Panc1 (cell line): Measurements from ENCODE around the gene GMDS. TPM values are rescaled to one million over a fixed set of nuclear protein-coding genes. Genes with fewer than 3 reads are reported as not detected.

ENCODE experiments used
- ATAC-seq: fragments of 200-7000 bp; cut with Tn5 transposase; 2 replicates; pipeline ENCODE4 v1.9.1; 2020; ENCODE audit warnings: mild to moderate bottlenecking, moderate library complexity
- BruUV-seq: library from RNA; stranded (reverse); fragments of 400-500 nt; replicated peaks from 2 replicates; lab custom pipeline; 2021; lab: Mats Ljungman, UMichigan
- CTCF ChIA-PET: fragments of 300-600 bp; sonication (Branson Sonifier 250); formaldehyde crosslinking; loops from one replicate; lab custom pipeline; 2022; ENCODE audit warnings: antibody characterized with exemption; lab: Charles Lee
- POLR2A ChIA-PET: fragments of 300-600 bp; sonication (Branson Sonifier 250); formaldehyde crosslinking; loops from one replicate; lab custom pipeline; 2022; ENCODE audit warnings: antibody characterized with exemption; lab: Charles Lee
- DNase-seq: peaks from one replicate; pipeline ENCODE4 v3.0.0-alpha.2; 2010; ENCODE audit warnings: low read depth, low spot score
- H3K27ac ChIP-seq: 2 replicates; pipeline ENCODE4 v1.5.1; 2011; ENCODE audit warnings: mild to moderate bottlenecking, low read length, inconsistent platforms
- H3K27me3 ChIP-seq: fragments of 200-500 bp; sonication (Bioruptor generic); 2 replicates; pipeline ENCODE4 v1.6.0; 2014; ENCODE audit warnings: low read length, inconsistent platforms; ENCODE audit not compliant: control insufficient read depth, insufficient read depth
- H3K36me3 ChIP-seq: fragments of 200-500 bp; sonication (Bioruptor generic); 2 replicates; pipeline ENCODE4 v1.5.1; 2014; ENCODE audit warnings: inconsistent platforms, mild to moderate bottlenecking, low read length, moderate library complexity; ENCODE audit not compliant: control insufficient read depth, insufficient read depth
- H3K4me1 ChIP-seq: 2 replicates; pipeline ENCODE4 v1.5.1; 2011; ENCODE audit warnings: inconsistent platforms, mild to moderate bottlenecking, low read length, moderate library complexity; ENCODE audit not compliant: control insufficient read depth, insufficient read depth
- H3K4me3 ChIP-seq, 2 experiments: 2 replicates each; pipeline ENCODE4 v1.5.1; 2011 to 2012; ENCODE audit warnings: low read depth in 2 of 2, low read length in 2 of 2, mild to moderate bottlenecking in 2 of 2, inconsistent platforms in 1 of 2, moderate library complexity in 1 of 2
- H3K9me3 ChIP-seq: fragments of 200-500 bp; sonication (Bioruptor generic); 2 replicates; pipeline ENCODE4 v1.5.1; 2014; ENCODE audit warnings: low read depth, mild to moderate bottlenecking, inconsistent platforms, low read length, moderate library complexity; ENCODE audit not compliant: control insufficient read depth, insufficient read depth
- POLR2AphosphoS5 ChIP-seq: IDR thresholded peaks from 2 replicates; pipeline ENCODE4 v1.6.1; 2012; ENCODE audit warnings: mild to moderate bottlenecking, low read depth, low read length, moderate library complexity
- SIN3A ChIP-seq: IDR thresholded peaks from 2 replicates; pipeline ENCODE4 v1.6.1; 2012; ENCODE audit warnings: low read depth, mild to moderate bottlenecking, low read length, moderate library complexity, borderline replicate concordance; ENCODE audit not compliant: insufficient read depth
- TCF7L2 ChIP-seq: IDR thresholded peaks from 2 replicates; pipeline ENCODE4 v1.6.1; 2011; ENCODE audit warnings: mild to moderate bottlenecking, low read depth, low read length, inconsistent platforms
- in situ Hi-C: cut with HindIII; loops from 2 replicates; pipeline ENCODE4 v1.10.0; 2016; ENCODE audit warnings: low sequenced_read_pairs, low pct_unique_long_range_greater_than_20kb
- intact Hi-C: fragments of 100-400 bp; cut with micrococcal nuclease; formaldehyde crosslinking; loops from one replicate; pipeline ENCODE4 v1.10.0; 2022; ENCODE audit not compliant: unreplicated experiment
- total RNA-seq: library from RNA; stranded (reverse); gene quantifications from one replicate; pipeline ENCODE4 v1.2.1, GENCODE V29; 2021; ENCODE audit not compliant: unreplicated experiment
- TF ChIP-seq, protein P1 (sequence below): fragments of 450-650 bp; IDR thresholded peaks from 2 replicates; pipeline ENCODE4 v1.5.1; 2017; ENCODE audit warnings: mild to moderate bottlenecking
- TF ChIP-seq, protein P2 (sequence below), 2 experiments: IDR thresholded peaks; 2 replicates each; pipeline ENCODE4 v1.6.1; 2011 to 2012; ENCODE audit warnings: low read depth in 2 of 2, control low read depth in 1 of 2, low read length in 1 of 2, mild to moderate bottlenecking in 1 of 2, moderate library complexity in 1 of 2; ENCODE audit not compliant: insufficient read depth in 1 of 2

GMDS gene
- total RNA-seq, 1 experiment from 2014 or later, result 9.8 TPM

- H3K27ac ChIP-seq, result no peak overlapping the region
- no TSS peak for BruUV-seq
- no peak for ATAC-seq
These were observed 542.1 kb downstream of the GMDS start for GRCh38 chr6:1703091-1703855.

DNA sequence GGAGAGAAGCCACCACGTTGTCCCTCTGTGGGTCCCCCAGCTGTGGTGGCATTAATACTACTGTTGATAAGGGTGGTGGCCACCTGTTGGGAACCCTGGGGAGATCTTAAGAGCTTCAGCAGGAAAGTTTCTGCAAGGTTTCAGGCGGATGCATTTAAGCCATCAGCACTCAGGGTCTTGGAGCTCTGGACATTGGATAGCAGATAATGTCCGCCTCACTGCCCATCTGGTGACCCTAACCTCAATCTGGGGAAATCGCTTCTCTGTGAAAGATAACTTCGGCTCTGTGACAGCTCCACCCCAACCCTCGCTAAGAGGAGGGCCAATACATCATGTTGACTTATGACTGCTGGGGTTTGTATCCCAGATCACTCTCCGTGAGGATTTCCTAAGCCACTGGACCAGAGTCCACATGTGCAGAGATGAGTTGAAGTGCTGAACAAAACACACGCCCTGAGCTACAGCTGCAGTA lies 542.8 kb downstream of the GMDS start:
- Histone ChIP-seq H3K9me3 (no peaks in the 10 kb centered on the region), H3K27ac (no peak overlapping the region), H3K4me1 (no peaks in the 10 kb centered on the region), H3K4me3 (no peak overlapping the region), H3K27me3 (no peaks in the 10 kb centered on the region), H3K36me3 (no peaks in the 10 kb centered on the region)
- no peak for DNase-seq
- no peak for ATAC-seq
- no TSS peak for BruUV-seq
- no peak for TF ChIP-seq POLR2AphosphoS5
- no peak for TF ChIP-seq TCF7L2
- TF ChIP-seq SIN3A, result no peak
- in situ Hi-C loops (no loop called here), intact Hi-C loops (no loop called here)
- ChIA-PET POLR2A (no interaction called here), CTCF (interaction anchor here (0.6 kb wide), 1 partner anchor 20 kb away, joined by 6 read pairs; no protein-coding TSS in a partner anchor)

More at GRCh38 chr6:1703091-1703855, 542.1 kb downstream of the GMDS start:
- no peaks in the 10 kb centered on the region for H3K36me3 ChIP-seq
- POLR2A ChIA-PET, result no interaction called here
- in situ Hi-C loops, result no loop called here
- DNase-seq, result no peak
- no peaks in the 10 kb centered on the region for H3K4me1 ChIP-seq
- intact Hi-C loops, result no loop called here
- H3K9me3 ChIP-seq, result no peaks in the 10 kb centered on the region
- TF ChIP-seq POLR2AphosphoS5, result no peak
- TF ChIP-seq SIN3A, result no peak
- TF ChIP-seq, protein P1, sequence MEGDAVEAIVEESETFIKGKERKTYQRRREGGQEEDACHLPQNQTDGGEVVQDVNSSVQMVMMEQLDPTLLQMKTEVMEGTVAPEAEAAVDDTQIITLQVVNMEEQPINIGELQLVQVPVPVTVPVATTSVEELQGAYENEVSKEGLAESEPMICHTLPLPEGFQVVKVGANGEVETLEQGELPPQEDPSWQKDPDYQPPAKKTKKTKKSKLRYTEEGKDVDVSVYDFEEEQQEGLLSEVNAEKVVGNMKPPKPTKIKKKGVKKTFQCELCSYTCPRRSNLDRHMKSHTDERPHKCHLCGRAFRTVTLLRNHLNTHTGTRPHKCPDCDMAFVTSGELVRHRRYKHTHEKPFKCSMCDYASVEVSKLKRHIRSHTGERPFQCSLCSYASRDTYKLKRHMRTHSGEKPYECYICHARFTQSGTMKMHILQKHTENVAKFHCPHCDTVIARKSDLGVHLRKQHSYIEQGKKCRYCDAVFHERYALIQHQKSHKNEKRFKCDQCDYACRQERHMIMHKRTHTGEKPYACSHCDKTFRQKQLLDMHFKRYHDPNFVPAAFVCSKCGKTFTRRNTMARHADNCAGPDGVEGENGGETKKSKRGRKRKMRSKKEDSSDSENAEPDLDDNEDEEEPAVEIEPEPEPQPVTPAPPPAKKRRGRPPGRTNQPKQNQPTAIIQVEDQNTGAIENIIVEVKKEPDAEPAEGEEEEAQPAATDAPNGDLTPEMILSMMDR, result no peak
- no peak for TF ChIP-seq TCF7L2
- TF ChIP-seq, protein P2, sequence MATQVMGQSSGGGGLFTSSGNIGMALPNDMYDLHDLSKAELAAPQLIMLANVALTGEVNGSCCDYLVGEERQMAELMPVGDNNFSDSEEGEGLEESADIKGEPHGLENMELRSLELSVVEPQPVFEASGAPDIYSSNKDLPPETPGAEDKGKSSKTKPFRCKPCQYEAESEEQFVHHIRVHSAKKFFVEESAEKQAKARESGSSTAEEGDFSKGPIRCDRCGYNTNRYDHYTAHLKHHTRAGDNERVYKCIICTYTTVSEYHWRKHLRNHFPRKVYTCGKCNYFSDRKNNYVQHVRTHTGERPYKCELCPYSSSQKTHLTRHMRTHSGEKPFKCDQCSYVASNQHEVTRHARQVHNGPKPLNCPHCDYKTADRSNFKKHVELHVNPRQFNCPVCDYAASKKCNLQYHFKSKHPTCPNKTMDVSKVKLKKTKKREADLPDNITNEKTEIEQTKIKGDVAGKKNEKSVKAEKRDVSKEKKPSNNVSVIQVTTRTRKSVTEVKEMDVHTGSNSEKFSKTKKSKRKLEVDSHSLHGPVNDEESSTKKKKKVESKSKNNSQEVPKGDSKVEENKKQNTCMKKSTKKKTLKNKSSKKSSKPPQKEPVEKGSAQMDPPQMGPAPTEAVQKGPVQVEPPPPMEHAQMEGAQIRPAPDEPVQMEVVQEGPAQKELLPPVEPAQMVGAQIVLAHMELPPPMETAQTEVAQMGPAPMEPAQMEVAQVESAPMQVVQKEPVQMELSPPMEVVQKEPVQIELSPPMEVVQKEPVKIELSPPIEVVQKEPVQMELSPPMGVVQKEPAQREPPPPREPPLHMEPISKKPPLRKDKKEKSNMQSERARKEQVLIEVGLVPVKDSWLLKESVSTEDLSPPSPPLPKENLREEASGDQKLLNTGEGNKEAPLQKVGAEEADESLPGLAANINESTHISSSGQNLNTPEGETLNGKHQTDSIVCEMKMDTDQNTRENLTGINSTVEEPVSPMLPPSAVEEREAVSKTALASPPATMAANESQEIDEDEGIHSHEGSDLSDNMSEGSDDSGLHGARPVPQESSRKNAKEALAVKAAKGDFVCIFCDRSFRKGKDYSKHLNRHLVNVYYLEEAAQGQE (IDR thresholded peaks at IDR 0.05; ENCODE audit: insufficient read depth in 1 of 2, low read depth in 2 of 2, low read length in 1 of 2), result no peak
- no peaks in the 10 kb centered on the region for H3K27me3 ChIP-seq
- H3K4me3 ChIP-seq, result no peak overlapping the region
- CTCF ChIA-PET, result no interaction called here
